ENCODE results near the gene C17orf107.
A peak's percentile ranks its signal among the peaks of the same experiment; 100 is the strongest.

Gene C17orf107

GRCh38 chr17:4951486-4951885, 52.1 kb downstream of the C17orf107 start:
- DNase-seq = peak; percentile 33
